GM23338 (cell line): ENCODE results near the gene CACNA2D4.

ENCODE experiments used
- CTCF ChIP-seq, 2 experiments: fragments of 200-600 bp in 1 of 2; sonication (generic) in 1 of 2; conservative IDR thresholded peaks; 2 replicates each; pipeline versions ENCODE4 v1.5.1 to v1.6.1; 2016 to 2017; ENCODE audit warnings: antibody characterized with exemption in 2 of 2, low read depth in 2 of 2, mild to moderate bottlenecking in 2 of 2, moderate library complexity in 1 of 2
- EZH2 ChIP-seq: fragments of 200-600 bp; sonication (generic); IDR thresholded peaks from one replicate; pipeline ENCODE4 v1.8.0; 2017; ENCODE audit warnings: antibody characterized with exemption, mild to moderate bottlenecking, low read depth; ENCODE audit not compliant: unreplicated experiment
- REST ChIP-seq: IDR thresholded peaks from one replicate; pipeline ENCODE4 v1.6.1; 2018; ENCODE audit warnings: antibody characterized with exemption; ENCODE audit not compliant: unreplicated experiment

- no peak for TF ChIP-seq CTCF (conservative IDR thresholded peaks at IDR 0.05; ENCODE audit: low read depth in 2 of 2)
- no peak for TF ChIP-seq REST
- TF ChIP-seq EZH2 = no peak
Measured at GRCh38 chr12:1819050-1819449, 99.4 kb downstream of the CACNA2D4 start.
